Left renal pelvis (tissue), 4 donors: Measurements from ENCODE around the gene LINGO3. TPM values are rescaled to one million over a fixed set of nuclear protein-coding genes. Genes with fewer than 3 reads are reported as not detected.
"Not testable (repeated sequence)": the region's sequence is repeated elsewhere in the genome, so short reads cannot be mapped to it uniquely, and the experiment has no call there.

ENCODE experiments used
- DNase-seq, 4 donors: peaks; one replicate each; pipeline ENCODE4 v3.0.0-alpha.2; 2013; ENCODE audit warnings: low read depth in 4 of 4, low spot score in 3 of 4
- polyA plus RNA-seq, 4 donors: library from polyadenylated mRNA; unstranded; fragments of 120-200 nt; gene quantifications; one replicate each; pipeline ENCODE4 v1.2.1, GENCODE V29; 2013; ENCODE audit not compliant: insufficient read length in 4 of 4

LINGO3 gene, protein sequence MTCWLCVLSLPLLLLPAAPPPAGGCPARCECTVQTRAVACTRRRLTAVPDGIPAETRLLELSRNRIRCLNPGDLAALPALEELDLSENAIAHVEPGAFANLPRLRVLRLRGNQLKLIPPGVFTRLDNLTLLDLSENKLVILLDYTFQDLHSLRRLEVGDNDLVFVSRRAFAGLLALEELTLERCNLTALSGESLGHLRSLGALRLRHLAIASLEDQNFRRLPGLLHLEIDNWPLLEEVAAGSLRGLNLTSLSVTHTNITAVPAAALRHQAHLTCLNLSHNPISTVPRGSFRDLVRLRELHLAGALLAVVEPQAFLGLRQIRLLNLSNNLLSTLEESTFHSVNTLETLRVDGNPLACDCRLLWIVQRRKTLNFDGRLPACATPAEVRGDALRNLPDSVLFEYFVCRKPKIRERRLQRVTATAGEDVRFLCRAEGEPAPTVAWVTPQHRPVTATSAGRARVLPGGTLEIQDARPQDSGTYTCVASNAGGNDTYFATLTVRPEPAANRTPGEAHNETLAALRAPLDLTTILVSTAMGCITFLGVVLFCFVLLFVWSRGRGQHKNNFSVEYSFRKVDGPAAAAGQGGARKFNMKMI
- under 1 TPM in 2 of 4 donors, not detected in 2; 0.13 to 0.14 TPM for polyA plus RNA-seq

DNA sequence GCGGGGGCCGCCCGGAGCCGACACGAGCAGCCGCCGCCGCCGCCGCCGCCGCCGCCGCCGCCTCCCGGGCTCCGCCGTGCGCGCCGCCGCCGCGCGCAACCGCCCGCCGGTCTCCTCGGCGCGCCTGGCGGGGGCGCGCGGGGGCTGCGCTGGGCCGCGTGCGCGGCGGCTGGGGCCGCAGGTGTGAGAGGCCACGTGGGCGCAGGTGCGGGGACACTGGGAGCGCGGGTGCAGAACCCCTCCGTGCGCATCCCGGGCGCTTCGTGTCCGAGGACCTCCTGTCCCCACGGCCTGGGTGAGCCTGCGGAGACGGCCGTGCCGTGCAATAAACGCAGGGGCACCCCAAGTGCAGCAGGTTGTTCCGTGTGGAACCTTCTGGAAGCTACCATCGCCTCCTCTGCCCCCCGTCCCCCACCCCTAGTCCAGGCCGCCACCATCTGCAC lies at the start of gene LINGO3:
Gene LINGO3, minus strand, starts transcription at position 41 of the 443 bp plus-strand sequence. CDS start 16,378 bp downstream, outside the sequence.
- no peak for DNase-seq

DNA sequence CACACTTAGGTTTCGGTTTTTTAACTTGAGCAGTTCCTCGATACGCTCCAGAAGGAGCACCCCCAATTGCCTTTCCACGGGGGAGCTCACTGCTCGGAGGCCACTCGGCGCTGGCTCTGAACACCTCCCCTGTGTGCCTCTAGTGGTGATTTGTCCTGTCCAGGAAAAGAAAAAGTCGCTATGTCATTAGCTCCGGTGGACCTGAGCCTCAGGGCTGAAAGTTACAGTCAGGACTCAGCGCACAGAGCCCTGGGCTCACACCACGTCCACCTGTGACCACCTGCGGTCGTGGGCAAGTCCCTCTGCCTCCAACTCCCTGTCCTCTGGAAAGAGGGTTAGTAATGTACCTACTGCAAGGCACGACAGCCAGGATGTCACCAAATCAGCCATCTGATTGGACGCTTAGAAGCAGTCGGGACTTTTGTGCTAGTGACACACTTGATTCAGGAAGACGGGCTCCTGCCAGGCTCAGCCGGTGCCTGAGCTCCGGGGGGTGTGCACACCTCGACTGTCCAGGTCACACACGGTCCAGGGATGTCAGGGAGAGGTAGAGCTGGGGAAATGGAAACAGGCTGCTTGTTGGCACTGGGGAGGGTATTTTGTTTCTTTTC lies 48.2 kb upstream of the LINGO3 start:
- DNase-seq = no peak

DNA sequence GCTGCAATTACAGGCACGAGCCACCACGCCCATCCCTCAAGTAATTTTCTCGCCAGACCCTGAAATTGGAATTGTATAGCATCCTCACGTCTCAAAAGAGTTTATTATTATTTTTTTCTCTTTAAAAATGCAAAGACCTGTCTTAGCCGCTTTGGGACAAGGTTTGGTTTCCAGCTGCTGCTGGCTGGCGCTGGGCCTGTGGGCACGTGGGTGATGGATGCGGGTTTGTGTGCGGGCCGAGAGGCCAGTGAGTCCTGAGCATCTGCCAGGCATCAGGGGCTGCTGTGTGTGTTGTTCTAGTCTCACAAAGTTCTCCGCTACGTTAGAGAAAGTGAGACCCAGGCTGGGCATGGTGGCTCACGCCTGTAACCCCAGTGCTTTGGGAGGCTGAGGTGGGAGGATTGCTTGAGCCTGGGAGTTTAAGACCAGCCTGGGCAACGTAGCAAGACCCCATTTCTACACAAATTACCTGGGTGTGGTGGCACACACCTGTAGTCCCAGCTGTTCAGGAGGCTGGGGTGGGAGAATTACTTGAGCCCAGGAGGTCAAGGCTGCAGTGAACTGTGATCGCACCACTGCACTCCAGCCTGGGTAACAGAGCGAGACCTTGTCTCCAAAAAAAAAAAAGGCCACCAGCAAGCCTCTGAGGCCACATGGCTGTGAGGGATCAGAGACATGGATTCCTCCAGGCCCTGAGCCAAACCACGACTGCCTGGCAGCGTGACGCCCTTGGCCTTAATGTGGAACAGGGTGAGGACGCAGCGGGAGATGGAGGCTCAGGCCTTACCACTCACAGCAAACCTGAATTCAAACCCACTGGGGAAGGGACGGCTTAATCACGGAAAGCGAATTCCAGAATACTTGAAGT lies 47.4 kb upstream of the LINGO3 start:
- no peak for DNase-seq

DNA sequence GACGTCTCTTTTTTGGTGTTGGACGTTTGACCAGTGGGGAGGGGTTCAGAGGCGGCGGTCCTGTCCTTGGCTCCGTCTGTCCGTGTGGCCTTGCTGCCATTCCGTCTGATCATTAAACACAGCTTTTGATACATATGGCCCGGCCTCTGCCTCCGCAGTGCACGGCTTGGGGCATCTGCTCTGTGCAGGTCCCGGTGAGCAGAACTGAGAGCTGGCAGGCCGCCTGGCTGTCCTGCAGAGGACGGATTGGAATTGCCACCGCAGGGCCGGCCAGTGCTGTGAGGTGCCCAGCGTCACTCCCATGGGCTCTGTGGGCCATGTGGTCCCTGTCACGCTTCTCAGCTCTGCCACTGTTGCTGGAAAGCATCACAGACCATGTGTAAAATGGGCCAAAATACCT lies 46.7 kb upstream of the LINGO3 start:
- DNase-seq = no peak

DNA sequence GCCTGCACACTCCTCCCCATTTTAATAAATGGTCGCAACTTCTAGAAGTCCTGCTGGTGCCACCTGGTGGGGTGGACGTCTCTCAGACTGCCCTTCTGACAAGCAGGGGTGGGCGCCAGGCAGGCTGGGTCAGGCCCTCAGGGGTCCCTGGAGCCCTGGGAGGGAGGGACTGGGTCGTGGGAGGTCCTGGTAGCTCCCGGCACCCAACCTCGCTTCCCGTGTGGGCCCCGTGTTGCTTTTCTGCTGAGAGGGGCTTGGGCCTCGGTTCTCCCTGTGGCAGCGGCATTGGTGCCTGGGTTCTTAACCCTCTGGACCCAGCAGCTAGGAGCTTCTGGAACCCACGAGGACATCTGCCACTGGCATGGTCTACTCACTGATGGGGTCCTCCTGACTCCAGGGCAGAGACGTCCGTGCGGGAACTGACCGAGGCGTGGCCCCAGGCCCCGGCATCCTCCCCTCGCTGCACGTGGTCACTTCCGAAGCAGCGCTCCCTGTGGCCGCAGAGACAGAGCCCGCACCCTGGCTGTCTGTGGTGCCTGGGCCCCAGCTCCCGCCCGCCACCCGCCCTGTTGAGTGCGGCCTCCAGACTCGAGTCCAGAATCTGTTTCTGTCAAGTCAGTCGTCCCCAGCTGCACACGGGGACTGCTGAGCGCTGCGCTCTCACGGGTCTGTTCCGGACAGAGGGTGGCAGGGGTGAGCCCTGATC lies 46.1 kb upstream of the LINGO3 start:
- DNase-seq = no peak

DNA sequence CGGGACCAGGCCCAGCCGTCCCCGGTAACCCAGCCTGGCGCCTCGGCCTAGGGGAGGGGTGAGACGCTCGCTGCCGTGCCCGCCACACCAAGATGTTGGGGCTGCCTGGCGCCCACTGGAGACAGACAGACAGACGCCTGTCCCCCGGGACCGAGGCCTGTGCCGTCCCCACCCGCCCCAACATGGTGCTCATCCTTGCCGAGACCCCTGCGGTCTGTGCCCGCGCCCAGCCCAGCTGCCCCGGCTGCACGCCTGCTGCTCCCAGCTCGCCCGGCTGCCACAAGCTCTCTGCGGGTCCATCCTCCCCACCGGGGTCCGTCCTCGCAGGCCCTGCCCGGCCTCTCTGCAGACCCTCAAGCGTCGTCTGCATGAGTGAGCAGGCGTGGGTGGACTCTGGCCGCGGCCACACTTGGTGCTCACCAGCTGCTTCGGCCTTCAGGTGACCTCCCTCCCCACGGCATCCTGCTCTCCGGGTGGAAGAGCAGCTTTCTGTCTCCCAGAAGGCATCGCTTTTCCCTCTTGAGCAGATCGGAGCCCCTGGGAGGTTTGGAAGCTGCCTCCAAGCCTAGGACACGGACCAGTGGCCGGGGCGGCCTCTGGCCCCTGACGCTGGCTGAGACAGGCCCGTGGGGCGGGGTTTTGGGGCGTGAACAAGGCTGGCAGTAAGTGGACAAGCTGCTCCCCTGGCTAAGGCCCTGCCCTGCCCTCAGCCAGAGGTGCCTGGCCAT lies 45.4 kb upstream of the LINGO3 start:
- DNase-seq = no peak

DNA sequence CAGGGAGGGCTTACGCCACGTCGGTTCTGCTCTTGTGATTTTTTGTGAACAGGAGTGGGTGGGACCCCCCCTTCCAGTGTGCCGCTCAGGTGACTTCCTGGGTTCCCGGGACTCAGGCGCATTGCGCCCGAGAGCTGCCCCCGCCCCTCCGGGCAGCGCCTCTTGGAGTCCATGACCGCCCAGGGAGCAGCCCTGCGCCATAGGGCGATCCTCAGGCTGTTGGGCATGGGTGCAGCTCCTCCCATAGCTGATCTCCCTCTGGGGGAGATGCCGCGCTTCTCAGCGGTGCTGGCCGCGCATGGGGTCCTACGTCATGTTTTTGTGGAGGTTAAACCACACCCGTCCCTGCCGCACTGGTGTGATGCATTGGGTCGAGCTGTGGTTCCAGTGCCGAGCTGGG lies 44.2 kb upstream of the LINGO3 start:
- no peak for DNase-seq

DNA sequence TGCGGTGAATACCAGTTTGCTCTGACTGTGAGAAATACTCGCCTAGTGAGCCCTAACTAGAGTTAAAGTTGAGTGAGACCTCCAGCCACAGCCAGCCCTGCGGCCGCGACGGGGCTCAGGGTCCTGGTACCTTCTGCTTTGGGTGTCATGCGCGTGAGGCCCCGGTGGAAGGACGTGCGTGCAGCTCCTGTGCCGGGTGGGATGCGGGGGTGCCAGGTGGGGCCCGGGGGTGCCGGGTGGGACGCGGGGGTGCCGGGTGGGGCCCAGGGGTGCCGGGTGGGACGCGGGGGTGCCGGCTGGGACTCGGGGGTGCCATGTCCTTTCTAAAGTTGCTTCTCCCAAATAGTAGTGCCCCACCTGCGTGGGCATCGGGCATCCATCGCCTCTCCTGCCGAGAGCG lies 43.6 kb upstream of the LINGO3 start:
- DNase-seq = no peak

DNA sequence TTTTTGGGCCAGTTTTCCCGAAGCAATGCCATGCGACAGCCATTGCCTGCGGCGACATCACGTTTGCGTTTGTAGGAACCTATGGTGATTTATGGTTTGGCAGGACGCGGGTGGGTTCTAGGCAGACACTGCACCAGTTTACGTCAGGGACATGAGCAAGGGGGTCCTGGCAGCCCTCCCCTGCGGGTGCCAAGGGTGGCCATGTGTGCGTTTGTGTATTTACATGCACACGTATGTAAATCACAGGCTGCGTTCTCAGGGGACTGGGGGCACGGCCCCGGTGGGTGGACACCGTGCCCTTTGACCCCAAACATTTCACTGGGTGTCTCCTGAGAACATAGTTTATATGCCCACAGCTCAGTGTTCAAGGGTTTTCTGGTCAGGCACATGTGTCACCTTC lies 42.7 kb upstream of the LINGO3 start:
- no peak for DNase-seq

DNA sequence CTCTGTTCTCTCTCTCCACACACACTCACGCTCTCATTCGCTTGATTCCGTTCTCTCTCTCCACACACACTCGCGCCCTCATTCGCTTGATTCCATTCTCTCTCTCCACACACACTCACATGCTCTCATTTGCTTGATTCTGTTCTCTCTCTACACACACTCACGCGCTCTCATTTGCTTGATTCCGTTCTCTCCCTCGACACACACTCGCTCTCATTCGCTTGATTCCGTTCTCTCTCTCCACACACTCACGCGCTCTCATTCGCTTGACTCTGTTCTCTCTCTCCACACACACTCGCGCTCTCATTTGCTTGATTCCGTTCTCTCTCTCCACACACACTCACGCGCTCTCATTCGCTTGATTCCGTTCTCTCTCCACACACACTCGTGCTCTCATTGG lies 41.9 kb upstream of the LINGO3 start:
- DNase-seq = not testable (repeated sequence)

DNA sequence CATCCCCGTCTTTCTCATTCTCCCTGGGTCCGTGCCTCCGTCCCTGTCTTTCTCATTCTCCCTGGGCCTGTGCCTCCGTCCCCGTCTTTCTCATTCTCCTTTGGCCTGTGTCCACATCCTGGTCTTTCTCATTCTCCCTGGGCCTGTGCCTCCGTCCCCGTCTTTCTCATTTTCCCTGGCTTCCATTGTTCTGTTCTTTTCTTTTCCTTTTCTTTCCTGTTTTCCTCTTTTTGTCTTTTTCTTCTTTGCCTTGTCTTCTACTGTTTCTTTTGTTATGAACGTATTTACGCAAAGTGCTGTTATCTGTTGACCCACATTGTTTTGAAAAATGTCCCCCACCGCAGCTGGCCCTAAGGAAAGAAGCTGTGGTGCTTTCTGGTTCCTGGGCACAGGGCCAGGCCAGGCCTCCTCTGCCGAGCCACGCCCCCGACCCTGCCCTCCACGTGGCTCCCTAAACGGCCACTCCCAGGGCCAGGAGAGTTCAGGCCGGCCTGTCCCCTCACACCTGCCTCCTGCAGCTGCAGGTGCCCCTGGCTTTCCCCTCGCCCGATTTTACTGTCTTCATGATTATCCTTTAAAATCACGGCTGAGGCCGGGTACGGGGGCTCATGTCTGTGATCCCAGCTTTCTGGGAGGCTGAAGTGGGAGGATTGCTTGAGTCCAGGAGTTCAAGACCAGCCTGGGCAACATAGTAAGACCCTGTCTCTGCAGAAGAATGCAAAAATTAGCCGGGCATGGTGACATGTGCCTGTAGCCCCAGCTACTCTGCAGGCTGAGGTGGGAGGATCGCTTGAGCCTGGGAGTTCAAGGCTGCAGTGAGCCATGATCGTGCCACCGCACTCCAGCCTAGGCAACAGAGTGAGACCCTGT lies 38.1 kb upstream of the LINGO3 start:
- DNase-seq = no peak

DNA sequence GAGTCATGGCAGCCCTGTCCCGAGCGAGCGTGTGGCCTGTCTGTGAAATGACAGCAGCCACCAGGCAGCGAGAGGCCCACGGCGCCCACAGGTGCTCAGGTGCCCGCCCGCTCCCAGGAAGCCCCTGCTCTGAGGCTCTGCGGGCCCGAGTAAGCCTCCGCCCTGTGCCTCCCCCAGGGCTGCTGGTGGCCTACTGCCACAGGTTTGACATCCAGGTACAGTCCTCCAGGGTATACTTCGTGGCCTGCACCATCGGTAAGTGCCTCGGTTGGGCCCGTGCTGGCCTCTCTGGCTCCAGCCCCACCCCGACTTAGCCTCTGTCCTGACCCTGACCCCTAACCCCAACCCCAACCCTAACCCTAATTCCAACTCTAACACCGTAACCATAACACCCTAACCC lies 37.1 kb upstream of the LINGO3 start:
- DNase-seq = no peak

DNA sequence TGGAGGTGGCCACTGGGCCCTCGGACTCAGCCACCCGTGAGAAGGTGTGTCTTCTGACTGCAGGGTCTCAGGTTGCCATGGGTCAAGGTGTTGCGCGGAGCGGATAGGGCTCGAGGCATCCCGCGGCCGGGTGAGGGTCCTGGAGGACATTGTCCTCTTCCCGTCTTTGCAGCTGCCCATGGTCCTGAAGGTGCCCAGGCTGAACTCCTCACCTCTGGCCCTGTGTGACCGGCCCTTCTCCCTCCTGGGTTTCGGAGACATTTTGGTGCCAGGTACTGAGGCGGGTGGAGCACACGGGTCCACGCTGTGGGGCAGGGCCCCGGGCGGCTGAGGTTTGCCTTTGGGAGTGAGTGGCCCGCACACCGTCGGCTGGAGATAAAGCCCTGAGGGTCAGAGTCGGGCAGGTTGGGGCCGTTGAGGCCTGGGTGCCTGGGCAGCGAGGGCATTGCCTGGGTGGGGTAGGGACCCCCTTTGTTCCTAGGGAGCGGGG lies 36.5 kb upstream of the LINGO3 start:
- DNase-seq = no peak

DNA sequence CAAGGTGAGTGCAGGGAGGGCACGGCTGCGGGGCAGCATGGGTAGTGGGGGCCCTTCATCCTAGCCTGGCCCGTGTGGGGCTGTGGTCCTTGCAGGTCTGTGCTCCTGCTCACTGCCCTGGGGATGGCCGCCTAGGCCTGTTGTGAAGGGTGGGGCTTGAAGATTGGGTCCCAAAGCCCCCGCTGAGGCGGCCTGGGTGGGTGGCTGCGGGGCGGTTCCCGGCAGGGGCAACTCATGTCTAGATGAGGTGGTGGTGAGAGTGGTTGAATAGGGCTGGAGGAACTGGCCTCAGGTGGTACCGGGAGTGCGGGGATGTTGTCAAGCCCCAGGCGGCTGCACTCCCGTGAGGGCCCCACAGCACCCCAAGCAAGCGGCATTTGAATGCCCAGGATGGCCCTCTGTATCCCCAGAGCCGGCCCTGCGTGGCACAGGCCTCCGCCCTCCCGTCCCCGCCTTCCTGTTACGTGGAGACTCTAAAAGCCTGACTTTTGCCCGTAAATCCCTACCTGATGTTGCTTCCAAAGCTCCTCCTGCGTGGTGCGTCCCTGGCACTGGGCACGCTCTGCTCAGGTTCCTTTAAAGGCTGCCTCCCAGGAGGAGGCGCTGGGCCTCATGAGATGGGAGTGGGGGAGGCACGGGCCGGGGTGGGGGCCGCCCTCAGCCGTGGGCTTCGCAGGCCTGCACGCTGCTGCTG lies 35.5 kb upstream of the LINGO3 start:
- DNase-seq = no peak

DNA sequence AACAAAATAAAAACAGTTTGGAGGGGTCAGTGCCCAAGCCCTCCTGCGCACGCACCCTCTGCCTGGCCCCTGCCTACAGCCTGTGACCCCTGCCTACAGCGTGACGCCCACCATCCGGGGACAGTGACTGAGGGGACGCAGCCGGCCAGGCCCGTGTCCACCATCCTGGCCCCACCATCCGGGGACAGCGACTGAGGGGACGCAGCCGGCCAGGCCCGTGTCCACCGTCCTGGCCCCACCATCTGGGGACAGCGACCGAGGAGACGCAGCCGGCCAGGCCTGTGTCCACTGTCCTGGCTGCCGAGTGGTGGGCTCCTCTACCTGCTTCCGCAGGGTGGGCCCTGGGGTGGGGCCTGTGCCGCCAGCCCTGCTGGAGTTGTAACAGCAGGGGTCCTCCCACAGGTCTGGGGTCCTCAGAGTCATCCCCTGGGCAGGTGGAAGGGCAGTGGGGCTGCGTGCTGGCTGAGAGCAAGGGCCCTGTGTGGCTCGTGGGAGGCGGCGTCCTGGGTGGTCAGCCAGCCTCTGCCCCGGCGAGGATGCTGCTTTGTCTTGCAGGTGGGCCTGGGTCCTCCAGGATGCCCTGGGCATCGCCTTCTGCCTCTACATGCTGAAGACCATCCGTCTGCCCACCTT lies 34.8 kb upstream of the LINGO3 start:
- DNase-seq = no peak

DNA sequence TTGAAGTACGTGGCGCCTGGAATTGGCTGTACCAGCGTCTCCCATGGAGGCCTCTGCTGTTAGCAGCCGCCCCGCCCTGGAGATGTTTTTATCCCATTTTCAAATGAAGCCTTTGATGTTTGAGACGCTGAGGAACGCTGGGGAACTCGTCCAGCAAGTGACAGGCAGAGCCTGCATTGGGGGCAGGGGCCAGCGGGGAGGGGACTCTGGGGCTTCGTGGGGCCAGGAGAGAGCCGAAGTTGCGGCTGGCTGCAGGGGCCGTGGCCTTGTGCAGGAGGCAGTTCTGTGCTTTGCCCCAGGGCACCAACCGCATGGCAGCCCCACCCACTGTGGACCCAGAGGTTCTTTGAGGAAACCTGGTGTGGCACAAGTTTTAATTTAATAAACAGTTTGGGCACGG lies 34.0 kb upstream of the LINGO3 start:
- DNase-seq = no peak

DNA sequence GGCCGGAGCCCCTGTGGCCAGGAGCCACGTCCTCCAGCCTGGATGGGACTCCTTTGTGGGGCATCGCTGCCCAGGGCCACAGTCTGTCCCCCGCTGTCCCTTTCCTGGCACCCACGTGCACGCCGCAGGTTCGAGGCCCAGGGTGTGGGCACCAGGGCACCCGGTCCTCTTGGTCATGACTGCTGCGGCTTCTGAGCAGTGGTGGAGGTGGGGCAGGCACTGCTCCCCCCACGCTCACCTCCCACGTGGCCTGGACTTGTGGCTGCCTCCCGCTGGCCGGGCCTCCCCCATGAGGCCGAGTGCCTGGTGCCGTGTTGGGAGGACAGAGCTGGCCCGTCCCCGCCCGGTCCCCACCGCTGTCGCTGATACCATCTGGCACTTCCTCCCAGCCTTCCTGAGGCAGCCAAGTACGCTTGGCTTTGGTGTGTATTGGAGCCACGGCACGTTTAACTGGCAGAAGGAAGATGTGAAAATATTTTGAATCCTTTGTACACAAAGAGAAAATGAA lies 33.3 kb upstream of the LINGO3 start:
- DNase-seq = no peak
